ENCODE data around the gene STMN3. TPM values are rescaled to one million over a fixed set of nuclear protein-coding genes. Genes with fewer than 3 reads are reported as not detected.

The STMN3 gene
- total and polyA plus RNA-seq, 2 of the 8 experiments (the other 6 are each of a cell fraction or from before 2014, with no cell fraction given) = 51.5 to 63.1 TPM

DNA sequence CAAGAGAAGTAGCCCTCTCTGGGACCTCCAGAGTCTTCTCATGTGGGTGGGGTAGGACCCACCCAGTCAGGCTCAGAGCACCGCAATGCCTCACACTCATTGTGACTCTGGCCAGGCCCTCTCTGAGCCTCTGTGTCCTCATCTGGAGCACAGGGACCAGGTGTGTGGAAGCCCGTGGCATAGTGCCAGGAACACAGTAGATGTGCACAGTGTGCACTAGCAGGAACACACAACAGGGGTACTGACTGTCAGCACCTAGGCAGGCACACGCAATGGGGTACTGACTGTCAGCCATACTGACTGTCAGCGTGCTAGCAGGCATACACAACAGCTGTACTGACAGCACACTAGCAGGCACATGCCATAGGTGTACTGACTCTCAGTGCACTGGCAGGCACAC, 2.0 kb upstream of the STMN3 start (continued):
- TF ChIP-seq ATF3 (IDR thresholded peaks at IDR 0.05; ENCODE audit: insufficient read depth, low read depth, low read length) = no peak
- TF ChIP-seq SP4 (IDR thresholded peaks at IDR 0.05; ENCODE audit: low read length) = no peak
- no peak for TF ChIP-seq CHD7 (IDR thresholded peaks at IDR 0.05; ENCODE audit: insufficient replicate concordance, low read length)
- no peak for TF ChIP-seq SAP30 (IDR thresholded peaks at IDR 0.05; ENCODE audit: insufficient read depth, insufficient replicate concordance, low read length)
- no peak for TF ChIP-seq HDAC6 (IDR thresholded peaks at IDR 0.05; ENCODE audit: low read depth, low read length)

Data from H1 (cell line).